PC-9 (cell line): ENCODE data around the gene BCL2.

Experiments
- CTCF ChIP-seq: fragments of 200-600 bp; sonication (generic); conservative IDR thresholded peaks from 2 replicates; pipeline ENCODE4 v1.6.1; 2017; ENCODE audit warnings: mixed run types, antibody characterized with exemption, mild to moderate bottlenecking, moderate library complexity
- EZH2 ChIP-seq: fragments of 200-600 bp; sonication (generic); IDR thresholded peaks from 2 replicates; pipeline ENCODE4 v1.8.0; 2017; ENCODE audit warnings: antibody characterized with exemption, low read depth

GRCh38 chr18:63316612-63317555 is 2.7 kb downstream of the BCL2 start:
- TF ChIP-seq CTCF (no peak), EZH2 (no peak)
